ENCODE measurements around the gene MPP3. TPM values are rescaled to one million over a fixed set of nuclear protein-coding genes. Genes with fewer than 3 reads are reported as not detected.

Gene MPP3
- total and polyA plus RNA-seq, 9 of the 15 experiments (the other 6 are each of a cell fraction or from before 2014, with no cell fraction given), result 0.41 to 10.4 (median 4.5) TPM

GRCh38 chr17:43753493-43754129, 79.3 kb downstream of the MPP3 start (continued):
- TF ChIP-seq ZNF507 (tag; conservative IDR thresholded peaks at IDR 0.05) (no peak), MLLT1 (IDR thresholded peaks at IDR 0.05) (no peak), CCAR2 (IDR thresholded peaks at IDR 0.05; ENCODE audit: low read depth, low read length) (no peak), RAD51 (IDR thresholded peaks at IDR 0.05; ENCODE audit: borderline replicate concordance, low read depth) (no peak), JUND (IDR thresholded peaks at IDR 0.05; ENCODE audit: borderline replicate concordance, low read depth, low read length) (peak; percentile 81; the same call in 1 of the 2 replicates), JUND (tag; IDR thresholded peaks at IDR 0.05; ENCODE audit: borderline replicate concordance, low read depth, low read length) (peak; percentile 93), ZBTB40 (IDR thresholded peaks at IDR 0.05) (peak; percentile 64), ZBTB40 (CRISPR knock-in tag; IDR thresholded peaks at IDR 0.05) (no peak), MAFF (IDR thresholded peaks at IDR 0.05; ENCODE audit: low read length) (no peak), JUNB (CRISPR knock-in tag; conservative IDR thresholded peaks at IDR 0.05) (peak; percentile 81), RERE (CRISPR knock-in tag; IDR thresholded peaks at IDR 0.05; ENCODE audit: borderline replicate concordance) (no peak)

Measured in K562 (cell line).